Activated CD8-positive, alpha-beta memory T cell treated with anti-CD3 and anti-CD28 coated beads for 36 hours (primary cell): ENCODE data around the gene STRA6. TPM values are rescaled to one million over a fixed set of nuclear protein-coding genes. Genes with fewer than 3 reads are reported as not detected.

Source experiments
- total RNA-seq, 2 experiments: library from RNA; stranded (reverse); gene quantifications; one replicate each; pipeline ENCODE4 v1.2.3, GENCODE V29; 2021

STRA6 gene
- total RNA-seq, 2 experiments from 2014 or later: not detected

Other genes starting within 250 kb of the STRA6 start
- gene STOML1, start 210.5 kb downstream of the STRA6 start, total RNA-seq: 10 to 100 TPM; 11.6 to 12.8 TPM
- 10 to 100 TPM; 37.0 to 38.9 TPM for gene PML, start 208.1 kb downstream of the STRA6 start, total RNA-seq
- not detected for gene GOLGA6A, start 120.2 kb downstream of the STRA6 start, total RNA-seq
- not detected for gene ISLR2, start 72.2 kb downstream of the STRA6 start, total RNA-seq
- not detected for gene ISLR, start 29.1 kb downstream of the STRA6 start, total RNA-seq
- not detected for gene CCDC33, start 33.5 kb upstream of the STRA6 start, total RNA-seq
- gene CYP11A1, start 164.9 kb upstream of the STRA6 start, total RNA-seq: under 1 TPM; 0.13 to 0.23 TPM
- 100 to 1,000 TPM; 106 to 111 TPM for gene SEMA7A, start 231.2 kb upstream of the STRA6 start, total RNA-seq